ENCODE results near the gene NAXE.

Gene NAXE

DNA sequence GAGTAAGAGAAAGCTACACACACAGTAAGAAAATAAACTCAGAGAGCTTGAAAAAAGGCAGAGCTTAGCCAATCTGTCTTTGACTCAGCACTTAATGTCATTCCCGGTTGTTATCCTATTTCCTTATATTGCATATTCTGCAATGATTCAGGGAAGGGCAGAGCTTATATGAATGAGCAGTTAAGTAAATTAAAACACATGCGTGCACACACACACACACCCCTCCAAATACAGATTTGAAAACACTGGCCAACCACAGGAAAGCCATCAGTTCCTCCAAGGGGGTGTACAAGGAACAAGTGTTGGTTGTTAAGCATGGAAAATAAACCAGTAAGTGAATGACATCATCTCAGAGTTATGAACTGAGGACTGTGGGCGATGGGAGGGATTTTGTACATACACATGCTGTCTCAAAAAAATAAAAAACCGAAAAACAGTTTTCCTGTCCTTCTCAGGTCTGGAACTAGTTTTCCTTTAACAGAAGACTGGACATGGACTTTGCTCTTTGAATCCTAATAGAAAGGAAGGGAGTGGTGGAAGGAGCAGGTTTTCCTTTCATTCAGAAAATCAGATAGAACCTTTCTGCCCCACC is 20.2 kb upstream of the NAXE start:
- H3K27ac ChIP-seq (ENCODE audit: low read length): peak overlapping the region; percentile 72
- peak overlapping the region; percentile 50 to 67 for H3K4me3 ChIP-seq (ENCODE audit: low read depth in 1 of 2, low read length in 2 of 2)
- H3K36me3 ChIP-seq (ENCODE audit: control insufficient read depth in 1 of 2, insufficient read depth in 2 of 2, low read length in 2 of 2): no peaks in the 10 kb centered on the region
- H3K4me1 ChIP-seq (ENCODE audit: control insufficient read depth in 1 of 2, insufficient read depth in 2 of 2, low read length in 2 of 2): peaks cover 11 to 12% of the 10 kb centered on the region in 2 donors
- no peaks in the 10 kb centered on the region for H3K27me3 ChIP-seq (ENCODE audit: low read depth, low read length)
- H3K9me3 ChIP-seq (ENCODE audit: control insufficient read depth in 1 of 2, low read length in 2 of 2): no peaks in the 10 kb centered on the region

- Histone ChIP-seq H3K27ac (ENCODE audit: low read length) (peak within 1 kb of the TSS; percentile 72), H3K9me3 (ENCODE audit: control insufficient read depth in 1 of 2, low read length in 2 of 2) (no peaks in the 10 kb centered on the region), H3K4me3 (ENCODE audit: low read depth in 1 of 2, low read length in 2 of 2) (peak within 1 kb of the TSS; percentile 50 to 67), H3K27me3 (ENCODE audit: low read depth, low read length) (no peaks in the 10 kb centered on the region), H3K4me1 (ENCODE audit: control insufficient read depth in 1 of 2, insufficient read depth in 2 of 2, low read length in 2 of 2) (peaks cover 11 to 12% of the 10 kb centered on the region in 2 donors), H3K36me3 (ENCODE audit: control insufficient read depth in 1 of 2, insufficient read depth in 2 of 2, low read length in 2 of 2) (no peaks in the 10 kb centered on the region)
These were observed 19.5 kb upstream of the NAXE start, which contains the start of gene IQGAP3 for GRCh38 chr1:156571919-156572662. Gene IQGAP3, minus strand, starts transcription at chr1:156572565. Its CDS starts 36 bp downstream, at chr1:156572529.

GRCh38 chr1:156572663-156573018 is 18.9 kb upstream of the NAXE start:
- Histone ChIP-seq H3K27me3 (ENCODE audit: low read depth, low read length) (no peaks in the 10 kb centered on the region), H3K4me1 (ENCODE audit: control insufficient read depth in 1 of 2, insufficient read depth in 2 of 2, low read length in 2 of 2) (peaks cover 11 to 12% of the 10 kb centered on the region in 2 donors), H3K27ac (ENCODE audit: low read length) (no peak overlapping the region), H3K36me3 (ENCODE audit: control insufficient read depth in 1 of 2, insufficient read depth in 2 of 2, low read length in 2 of 2) (no peaks in the 10 kb centered on the region), H3K4me3 (ENCODE audit: low read depth in 1 of 2, low read length in 2 of 2) (peak overlapping the region in 1 of 2 donors; percentile 67), H3K9me3 (ENCODE audit: control insufficient read depth in 1 of 2, low read length in 2 of 2) (no peaks in the 10 kb centered on the region)

DNA sequence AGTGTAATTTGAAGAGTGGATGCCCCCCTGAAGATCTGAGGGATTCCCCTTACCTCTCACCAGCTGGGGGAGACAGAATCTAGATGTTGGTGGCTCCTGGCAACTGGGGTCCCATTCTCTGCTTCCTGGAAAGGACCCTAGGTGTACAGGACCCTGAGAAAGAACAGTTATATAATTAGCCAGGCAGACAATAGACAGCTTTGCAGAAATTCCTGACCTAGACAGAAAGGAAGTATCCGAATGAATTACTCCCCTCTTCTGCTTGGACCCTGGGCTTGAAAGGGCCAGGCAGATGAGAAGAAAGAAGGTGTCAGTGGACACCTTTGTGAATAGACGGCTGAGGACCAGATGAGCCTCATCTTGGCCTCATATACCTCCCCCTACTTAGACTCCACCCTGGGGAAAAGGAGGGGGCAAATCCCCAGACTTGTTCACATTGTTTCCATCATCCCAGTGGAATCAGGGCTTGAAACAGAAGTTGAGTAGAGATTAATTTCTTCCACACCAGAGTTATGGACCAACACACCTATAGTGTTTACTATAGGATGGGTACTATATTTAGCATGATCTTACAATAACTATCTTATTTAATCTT is 17.4 kb upstream of the NAXE start:
- Histone ChIP-seq H3K4me1 (ENCODE audit: control insufficient read depth in 1 of 2, insufficient read depth in 2 of 2, low read length in 2 of 2) (peaks cover 11 to 12% of the 10 kb centered on the region in 2 donors), H3K9me3 (ENCODE audit: control insufficient read depth in 1 of 2, low read length in 2 of 2) (no peaks in the 10 kb centered on the region), H3K4me3 (ENCODE audit: low read depth in 1 of 2, low read length in 2 of 2) (no peak overlapping the region), H3K27me3 (ENCODE audit: low read depth, low read length) (no peaks in the 10 kb centered on the region), H3K36me3 (ENCODE audit: control insufficient read depth in 1 of 2, insufficient read depth in 2 of 2, low read length in 2 of 2) (no peaks in the 10 kb centered on the region), H3K27ac (ENCODE audit: low read length) (no peak overlapping the region)

GRCh38 chr1:156577550-156577949 is 14.0 kb upstream of the NAXE start:
- no peaks in the 10 kb centered on the region for H3K27me3 ChIP-seq (ENCODE audit: low read depth, low read length)
- no peaks in the 10 kb centered on the region for H3K9me3 ChIP-seq (ENCODE audit: control insufficient read depth in 1 of 2, low read length in 2 of 2)
- H3K4me3 ChIP-seq (ENCODE audit: low read depth in 1 of 2, low read length in 2 of 2): no peak overlapping the region
- H3K27ac ChIP-seq (ENCODE audit: low read length): no peak overlapping the region
- H3K4me1 ChIP-seq (ENCODE audit: control insufficient read depth in 1 of 2, insufficient read depth in 2 of 2, low read length in 2 of 2): no peaks in the 10 kb centered on the region
- no peaks in the 10 kb centered on the region for H3K36me3 ChIP-seq (ENCODE audit: control insufficient read depth in 1 of 2, insufficient read depth in 2 of 2, low read length in 2 of 2)

GRCh38 chr1:156578055-156578454 is 13.5 kb upstream of the NAXE start:
- Histone ChIP-seq H3K36me3 (ENCODE audit: control insufficient read depth in 1 of 2, insufficient read depth in 2 of 2, low read length in 2 of 2) (no peaks in the 10 kb centered on the region), H3K4me3 (ENCODE audit: low read depth in 1 of 2, low read length in 2 of 2) (no peak overlapping the region), H3K27ac (ENCODE audit: low read length) (no peak overlapping the region), H3K27me3 (ENCODE audit: low read depth, low read length) (no peaks in the 10 kb centered on the region), H3K9me3 (ENCODE audit: control insufficient read depth in 1 of 2, low read length in 2 of 2) (no peaks in the 10 kb centered on the region), H3K4me1 (ENCODE audit: control insufficient read depth in 1 of 2, insufficient read depth in 2 of 2, low read length in 2 of 2) (no peaks in the 10 kb centered on the region)

DNA sequence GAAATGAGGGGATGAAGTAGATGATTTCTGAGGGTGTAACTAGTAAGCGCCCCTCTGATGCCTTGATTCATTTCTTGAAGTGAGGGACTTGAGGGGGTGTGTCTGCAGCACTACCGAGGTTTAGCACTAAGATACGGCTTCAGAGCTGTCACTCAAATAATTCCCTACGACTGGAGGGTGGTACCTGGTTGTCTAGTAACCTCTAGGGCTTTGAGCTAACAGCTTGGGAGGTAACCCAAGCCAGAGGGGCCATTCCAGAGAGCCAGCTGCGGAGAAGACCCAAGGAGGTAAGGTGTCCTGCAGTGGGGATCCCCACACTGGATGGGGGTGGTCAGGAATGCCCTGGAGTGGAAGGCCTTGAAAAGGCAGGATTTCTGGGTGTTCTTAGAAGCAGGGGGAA is 12.1 kb upstream of the NAXE start, which contains the start of gene TTC24:
TSS of gene TTC24 (plus strand) at position 252 of the 400 bp plus-strand sequence. CDS start 1,642 bp downstream, outside the sequence.
- no peak within 1 kb of the TSS for H3K27ac ChIP-seq (ENCODE audit: low read length)
- H3K36me3 ChIP-seq (ENCODE audit: control insufficient read depth in 1 of 2, insufficient read depth in 2 of 2, low read length in 2 of 2): no peaks in the 10 kb centered on the region
- H3K27me3 ChIP-seq (ENCODE audit: low read depth, low read length): no peaks in the 10 kb centered on the region
- H3K4me3 ChIP-seq (ENCODE audit: low read depth in 1 of 2, low read length in 2 of 2): no peak within 1 kb of the TSS
- H3K4me1 ChIP-seq (ENCODE audit: control insufficient read depth in 1 of 2, insufficient read depth in 2 of 2, low read length in 2 of 2): no peaks in the 10 kb centered on the region
- no peaks in the 10 kb centered on the region for H3K9me3 ChIP-seq (ENCODE audit: control insufficient read depth in 1 of 2, low read length in 2 of 2)

GRCh38 chr1:156581661-156582387 is 9.8 kb upstream of the NAXE start:
- Histone ChIP-seq H3K9me3 (ENCODE audit: control insufficient read depth in 1 of 2, low read length in 2 of 2) (no peaks in the 10 kb centered on the region), H3K4me3 (ENCODE audit: low read depth in 1 of 2, low read length in 2 of 2) (no peak overlapping the region), H3K36me3 (ENCODE audit: control insufficient read depth in 1 of 2, insufficient read depth in 2 of 2, low read length in 2 of 2) (no peaks in the 10 kb centered on the region), H3K4me1 (ENCODE audit: control insufficient read depth in 1 of 2, insufficient read depth in 2 of 2, low read length in 2 of 2) (no peaks in the 10 kb centered on the region), H3K27ac (ENCODE audit: low read length) (no peak overlapping the region), H3K27me3 (ENCODE audit: low read depth, low read length) (no peaks in the 10 kb centered on the region)

DNA sequence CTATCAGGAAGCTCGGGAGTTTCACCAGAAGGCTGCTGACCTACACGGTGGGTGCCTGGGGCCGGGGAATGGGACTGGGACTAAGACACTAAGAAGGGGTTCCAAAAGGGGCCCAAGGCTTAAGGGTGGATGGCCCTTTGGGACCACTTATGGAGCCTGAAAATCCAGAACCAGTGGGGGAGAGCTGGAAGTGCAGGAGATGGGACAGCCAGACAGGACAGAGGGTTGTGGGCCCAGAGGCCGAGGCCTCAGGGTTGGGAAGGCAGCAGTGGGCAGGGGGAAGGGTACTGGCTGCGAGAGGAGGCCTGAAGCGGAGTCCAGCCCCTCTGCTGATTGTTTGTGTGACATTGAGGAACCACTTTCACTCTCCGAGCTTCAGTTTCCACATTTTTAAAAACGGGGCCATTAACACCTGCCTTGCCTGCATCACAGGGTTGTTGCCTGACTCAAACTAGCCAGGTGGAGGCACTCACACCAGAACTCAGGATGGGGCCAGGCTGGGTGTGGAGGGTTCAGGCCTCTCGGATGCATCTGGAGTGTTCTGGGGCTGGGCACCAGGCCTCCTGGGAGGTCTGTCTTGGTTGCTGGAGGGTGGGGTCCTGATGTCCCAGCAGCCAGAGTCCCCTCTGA is 9.1 kb upstream of the NAXE start:
- H3K4me1 ChIP-seq (ENCODE audit: control insufficient read depth in 1 of 2, insufficient read depth in 2 of 2, low read length in 2 of 2): no peaks in the 10 kb centered on the region
- H3K36me3 ChIP-seq (ENCODE audit: control insufficient read depth in 1 of 2, insufficient read depth in 2 of 2, low read length in 2 of 2): no peaks in the 10 kb centered on the region
- H3K4me3 ChIP-seq (ENCODE audit: low read depth in 1 of 2, low read length in 2 of 2): no peak overlapping the region
- no peak overlapping the region for H3K27ac ChIP-seq (ENCODE audit: low read length)
- no peaks in the 10 kb centered on the region for H3K27me3 ChIP-seq (ENCODE audit: low read depth, low read length)
- no peaks in the 10 kb centered on the region for H3K9me3 ChIP-seq (ENCODE audit: control insufficient read depth in 1 of 2, low read length in 2 of 2)

DNA sequence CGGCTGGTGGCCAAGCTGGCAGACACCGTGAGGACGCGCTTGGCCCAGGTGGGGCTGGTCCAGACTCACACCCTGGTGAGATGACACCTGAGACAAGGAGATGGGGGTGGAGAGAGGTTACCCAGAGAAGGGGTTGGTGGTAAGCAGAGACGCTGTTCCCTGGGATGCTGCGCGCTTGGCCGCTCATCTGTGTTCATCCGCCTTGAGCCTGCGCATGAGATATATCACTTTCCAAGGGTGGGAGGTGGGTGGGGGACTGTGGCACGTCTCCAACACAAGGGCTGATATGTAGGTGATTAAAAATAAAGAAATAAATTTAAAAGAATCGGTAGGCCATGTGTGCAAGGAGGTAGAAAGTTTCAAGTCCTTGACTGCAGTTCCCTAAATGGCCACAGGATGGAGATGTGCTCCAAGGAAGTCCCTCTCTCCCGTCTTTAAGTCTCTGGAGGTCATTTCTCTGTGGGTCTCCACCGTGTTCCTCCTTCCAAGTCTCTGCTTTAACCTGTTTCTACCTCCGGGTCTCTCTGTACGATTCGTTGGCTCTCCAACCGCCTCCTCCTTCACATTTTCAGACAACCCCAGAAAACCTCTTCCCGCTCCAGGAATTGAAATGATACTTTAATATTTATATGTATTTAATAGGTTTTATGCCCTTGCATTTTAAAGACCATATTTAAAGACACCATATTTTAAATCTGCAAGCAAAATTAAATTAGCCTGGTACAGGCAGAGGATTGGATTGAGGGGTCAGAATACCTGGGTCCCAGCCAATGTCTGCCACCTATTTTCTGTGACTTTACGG is 7.6 kb upstream of the NAXE start:
- Histone ChIP-seq H3K9me3 (ENCODE audit: control insufficient read depth in 1 of 2, low read length in 2 of 2) (no peaks in the 10 kb centered on the region), H3K4me3 (ENCODE audit: low read depth in 1 of 2, low read length in 2 of 2) (no peak overlapping the region), H3K36me3 (ENCODE audit: control insufficient read depth in 1 of 2, insufficient read depth in 2 of 2, low read length in 2 of 2) (no peaks in the 10 kb centered on the region), H3K4me1 (ENCODE audit: control insufficient read depth in 1 of 2, insufficient read depth in 2 of 2, low read length in 2 of 2) (no peaks in the 10 kb centered on the region), H3K27ac (ENCODE audit: low read length) (no peak overlapping the region), H3K27me3 (ENCODE audit: low read depth, low read length) (no peaks in the 10 kb centered on the region)

Measured in muscle layer of duodenum (tissue), 2 donors.